Astrocyte of the spinal cord (primary cell): ENCODE data around the gene COPG2.

ENCODE experiments used
- DNase-seq: peaks from one replicate; pipeline ENCODE4 v3.0.0; 2011; ENCODE audit warnings: low read depth, low spot score
- H3K4me3 ChIP-seq: 2 replicates; pipeline ENCODE4 v1.5.1; 2011; ENCODE audit warnings: low read depth, mild to moderate bottlenecking, low read length, moderate library complexity
- CTCF ChIP-seq: IDR thresholded peaks from 2 replicates; pipeline ENCODE4 v1.5.1; 2012; ENCODE audit warnings: low read depth, mild to moderate bottlenecking, low read length, inconsistent platforms
- in situ Hi-C: cut with HindIII; loops from 2 replicates; pipeline ENCODE4 v1.10.0; 2017; ENCODE audit warnings: low sequenced_read_pairs

The COPG2 gene

GRCh38 chr7:130478991-130479390, 189.6 kb downstream of the COPG2 start:
- H3K4me3 ChIP-seq: no peak overlapping the region
- no peak for TF ChIP-seq CTCF
- in situ Hi-C loops: no loop called here
- DNase-seq: no peak

- in situ Hi-C loops: no loop called here
- no peak for TF ChIP-seq CTCF
- peak; percentile 56 for DNase-seq
- no peak overlapping the region for H3K4me3 ChIP-seq
Measured at GRCh38 chr7:130476297-130477150, 192.0 kb downstream of the COPG2 start.

- H3K4me3 ChIP-seq: no peak overlapping the region
- TF ChIP-seq CTCF: no peak
- in situ Hi-C loops: no loop called here
- no peak for DNase-seq
Measured at GRCh38 chr7:130475776-130476175, 192.8 kb downstream of the COPG2 start.

DNA sequence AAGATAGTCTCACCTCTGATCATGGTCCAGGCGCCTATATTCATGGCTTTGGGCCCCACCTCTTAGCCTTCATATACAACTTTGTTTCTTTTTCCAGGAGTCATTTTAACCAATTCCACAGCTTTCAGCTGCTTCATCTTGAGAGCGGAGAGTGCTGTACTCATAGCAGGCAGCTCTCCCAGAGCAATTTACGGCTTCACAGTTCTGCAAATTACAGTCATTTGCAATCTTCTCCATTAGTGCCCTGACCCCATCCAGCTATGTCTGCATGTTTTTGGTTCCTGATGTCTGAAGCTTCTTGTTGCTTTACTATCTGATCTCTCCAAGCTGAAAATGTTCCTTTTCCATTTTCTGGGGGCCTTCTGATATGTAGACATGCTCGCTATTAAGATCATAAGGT, 194.7 kb downstream of the COPG2 start:
- in situ Hi-C loops: no loop called here
- TF ChIP-seq CTCF: no peak
- no peak overlapping the region for H3K4me3 ChIP-seq

DNA sequence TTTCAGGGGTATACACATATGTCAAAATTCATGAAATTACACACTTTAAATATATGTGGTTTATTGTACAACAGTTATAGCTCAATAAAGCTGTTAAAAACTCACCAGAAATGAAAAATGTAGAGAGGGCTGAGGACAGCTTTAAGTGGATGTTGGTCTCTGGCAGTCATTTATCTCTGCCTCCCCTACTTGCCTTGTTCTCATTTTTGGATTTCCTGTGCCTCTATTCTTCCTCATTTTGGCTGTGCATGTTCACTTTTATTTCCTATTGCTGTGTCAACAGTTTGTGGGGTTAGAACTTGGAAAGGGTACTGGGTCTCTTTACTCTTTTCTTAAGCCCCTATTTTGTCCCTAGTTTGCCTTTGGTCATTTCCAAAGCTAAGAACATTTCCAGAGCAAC, 195.3 kb downstream of the COPG2 start:
- no peak for DNase-seq
- no peak overlapping the region for H3K4me3 ChIP-seq
- TF ChIP-seq CTCF: no peak
- in situ Hi-C loops: no loop called here

More for the DNA sequence above, 194.7 kb downstream of the COPG2 start:
- no peak for DNase-seq

GRCh38 chr7:130471974-130472373, 196.6 kb downstream of the COPG2 start:
- no peak for DNase-seq
- in situ Hi-C loops: no loop called here
- no peak for TF ChIP-seq CTCF
- H3K4me3 ChIP-seq: no peak overlapping the region
